Muscle layer of colon (tissue), 2 donors: Measurements from ENCODE around the gene TENT5C.

ENCODE experiments used
- H3K27ac ChIP-seq: one replicate; pipeline ENCODE4 v1.7.0; 2013; ENCODE audit warnings: low read depth, mild to moderate bottlenecking, low read length, moderate library complexity
- H3K27me3 ChIP-seq, 2 donors: one replicate each; pipeline ENCODE4 v1.7.0; 2013; ENCODE audit warnings: low read length in 2 of 2, mild to moderate bottlenecking in 2 of 2; ENCODE audit not compliant: insufficient read depth in 2 of 2, control insufficient read depth in 1 of 2
- H3K36me3 ChIP-seq: one replicate; pipeline ENCODE4 v1.7.0; 2013; ENCODE audit warnings: mild to moderate bottlenecking, low read length; ENCODE audit not compliant: insufficient read depth
- H3K4me1 ChIP-seq: one replicate; pipeline ENCODE4 v1.7.0; 2013; ENCODE audit warnings: mild to moderate bottlenecking, low read length; ENCODE audit not compliant: insufficient read depth
- H3K4me3 ChIP-seq, 2 donors: one replicate each; pipeline ENCODE4 v1.7.0; 2013; ENCODE audit warnings: low read length in 2 of 2, low read depth in 1 of 2, mild to moderate bottlenecking in 1 of 2, moderate library complexity in 1 of 2
- H3K9ac ChIP-seq: one replicate; pipeline ENCODE4 v1.7.0; 2013; ENCODE audit warnings: low read length
- H3K9me3 ChIP-seq: one replicate; pipeline ENCODE4 v1.7.0; 2013; ENCODE audit warnings: mild to moderate bottlenecking, low read length
- donor health status: abdominal sarcoma.
- donor health status: Adenocarcinoma of cecum.

The TENT5C gene

DNA sequence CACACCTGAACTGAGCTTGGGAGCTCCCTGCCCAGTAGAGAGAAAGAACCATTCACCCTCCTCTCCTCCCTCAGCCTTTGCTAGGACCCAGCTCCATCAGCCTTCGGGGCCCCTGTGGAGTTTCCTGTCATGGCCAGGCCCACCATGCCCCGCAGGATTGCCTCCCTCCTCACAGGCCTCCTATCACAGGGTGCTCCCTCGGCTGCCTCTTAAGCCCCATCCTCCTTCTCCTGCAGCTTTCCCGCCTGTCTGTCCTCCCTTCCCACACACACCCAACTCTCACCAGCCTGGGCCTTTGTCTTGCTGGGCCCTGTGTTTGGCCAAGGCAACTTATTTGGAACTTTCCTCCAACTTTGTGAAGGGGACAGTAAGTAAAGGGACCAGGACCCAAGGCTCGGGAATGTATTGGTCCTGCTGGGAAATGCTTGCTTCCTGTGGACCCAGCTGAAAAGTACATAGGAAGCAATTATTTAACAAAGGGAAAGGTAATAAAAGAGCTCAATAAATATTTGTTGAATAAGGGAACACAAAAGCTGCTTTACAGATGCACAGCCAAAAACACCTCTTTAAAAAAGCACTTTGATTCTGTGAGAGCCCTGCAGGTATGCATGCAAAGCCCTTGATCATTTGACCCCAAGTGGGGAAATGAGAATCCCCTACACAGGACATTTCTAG is 31.6 kb upstream of the TENT5C start:
- no peak overlapping the region for H3K4me3 ChIP-seq
- H3K4me1 ChIP-seq, result no peaks in the 10 kb centered on the region
- no peaks in the 10 kb centered on the region for H3K27me3 ChIP-seq
- H3K27ac ChIP-seq, result no peak overlapping the region
- H3K9me3 ChIP-seq, result no peaks in the 10 kb centered on the region
- no peak overlapping the region for H3K9ac ChIP-seq
- no peaks in the 10 kb centered on the region for H3K36me3 ChIP-seq

DNA sequence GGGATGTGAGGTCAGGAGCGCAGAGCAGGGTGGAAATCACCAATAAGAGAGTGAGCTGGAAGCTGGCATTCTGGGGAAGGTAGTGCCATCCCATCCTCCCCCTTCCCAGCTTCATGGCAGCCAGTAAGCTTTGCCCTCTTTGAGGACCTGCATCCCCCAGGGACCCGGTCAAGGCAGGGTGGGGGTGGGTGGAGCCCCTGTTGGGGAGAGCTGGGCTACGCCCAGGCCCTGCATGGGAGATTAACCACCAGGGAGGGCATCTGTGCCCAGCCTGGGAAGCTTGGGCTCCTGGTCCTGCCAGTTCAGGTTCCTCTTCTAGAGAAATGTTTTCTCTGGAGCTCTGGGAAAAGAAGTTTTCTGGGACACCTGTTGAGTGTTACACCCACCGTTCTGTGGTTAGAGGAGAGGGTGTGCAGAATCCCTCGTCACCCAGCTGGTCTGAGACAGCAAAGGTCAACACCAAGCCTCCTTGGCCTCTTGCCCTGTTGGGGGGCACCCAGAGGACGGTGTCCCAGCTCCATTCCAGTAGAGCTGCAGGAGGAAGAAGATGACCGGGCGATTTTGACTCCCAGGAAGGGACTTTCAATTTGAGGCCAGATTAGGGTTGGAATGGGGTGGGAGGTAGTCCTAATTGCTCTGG is 30.1 kb upstream of the TENT5C start:
- H3K27me3 ChIP-seq, result no peaks in the 10 kb centered on the region
- no peak overlapping the region for H3K4me3 ChIP-seq
- H3K27ac ChIP-seq, result no peak overlapping the region
- no peak overlapping the region for H3K9ac ChIP-seq
- no peaks in the 10 kb centered on the region for H3K36me3 ChIP-seq
- H3K4me1 ChIP-seq, result no peaks in the 10 kb centered on the region
- no peaks in the 10 kb centered on the region for H3K9me3 ChIP-seq

DNA sequence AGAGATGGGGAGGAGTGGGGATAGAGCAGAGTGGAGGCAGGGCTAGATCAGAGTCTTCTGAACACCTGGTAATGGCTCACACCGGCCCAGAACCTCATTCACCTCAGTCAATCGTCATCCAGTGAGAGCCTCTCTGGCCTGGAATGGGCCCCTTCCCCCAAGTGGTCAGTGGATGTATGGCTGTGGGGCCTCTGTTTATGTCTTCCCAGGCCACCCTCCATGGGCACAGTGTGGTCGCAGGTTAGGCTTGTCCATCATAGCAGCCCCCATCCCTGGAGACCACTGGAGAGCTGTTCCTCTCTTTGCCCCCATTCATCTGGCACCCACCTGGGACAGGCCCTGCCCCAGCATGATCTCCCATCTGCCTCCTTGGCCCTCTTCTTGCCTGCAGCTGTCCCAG is 29.6 kb upstream of the TENT5C start:
- Histone ChIP-seq H3K27me3 (no peaks in the 10 kb centered on the region), H3K27ac (no peak overlapping the region), H3K9ac (no peak overlapping the region), H3K36me3 (no peaks in the 10 kb centered on the region), H3K4me3 (no peak overlapping the region), H3K4me1 (no peaks in the 10 kb centered on the region), H3K9me3 (no peaks in the 10 kb centered on the region)

DNA sequence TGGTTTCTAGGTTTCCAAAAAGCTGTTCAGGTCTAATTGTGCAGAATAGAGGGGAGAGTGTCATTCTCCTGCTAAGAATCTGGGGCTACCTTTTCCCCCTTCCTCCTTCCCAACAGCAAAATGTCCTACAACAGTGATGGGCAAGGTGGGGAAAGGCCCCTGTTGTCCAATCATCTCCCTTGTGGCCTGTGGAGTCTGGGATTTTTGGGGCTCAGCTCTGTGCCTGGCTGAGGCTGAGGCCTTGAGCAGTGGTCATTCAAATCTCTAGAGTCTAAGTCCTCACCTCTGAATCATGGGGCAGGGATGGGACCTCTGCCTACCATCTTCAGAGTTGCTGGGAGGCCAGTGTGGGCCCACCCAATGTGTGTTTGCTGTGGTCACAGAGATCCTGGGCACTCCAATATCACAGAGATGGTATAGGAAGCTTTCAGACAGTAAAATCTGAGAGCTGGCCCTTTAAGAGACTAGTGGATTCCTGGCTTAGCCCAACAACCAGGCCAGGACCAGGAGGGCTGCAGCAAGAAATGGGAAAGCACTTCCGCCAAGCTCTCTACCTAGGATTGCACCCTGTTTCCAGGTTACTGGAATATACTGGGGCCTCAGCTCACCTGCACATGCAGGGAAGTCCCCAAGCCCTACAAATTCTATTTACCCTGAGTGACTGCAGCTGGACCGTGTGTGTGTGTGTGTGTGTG is 28.5 kb upstream of the TENT5C start:
- Histone ChIP-seq H3K27ac (no peak overlapping the region), H3K9me3 (no peaks in the 10 kb centered on the region), H3K27me3 (no peaks in the 10 kb centered on the region), H3K4me1 (no peaks in the 10 kb centered on the region), H3K9ac (no peak overlapping the region), H3K36me3 (no peaks in the 10 kb centered on the region), H3K4me3 (no peak overlapping the region)

DNA sequence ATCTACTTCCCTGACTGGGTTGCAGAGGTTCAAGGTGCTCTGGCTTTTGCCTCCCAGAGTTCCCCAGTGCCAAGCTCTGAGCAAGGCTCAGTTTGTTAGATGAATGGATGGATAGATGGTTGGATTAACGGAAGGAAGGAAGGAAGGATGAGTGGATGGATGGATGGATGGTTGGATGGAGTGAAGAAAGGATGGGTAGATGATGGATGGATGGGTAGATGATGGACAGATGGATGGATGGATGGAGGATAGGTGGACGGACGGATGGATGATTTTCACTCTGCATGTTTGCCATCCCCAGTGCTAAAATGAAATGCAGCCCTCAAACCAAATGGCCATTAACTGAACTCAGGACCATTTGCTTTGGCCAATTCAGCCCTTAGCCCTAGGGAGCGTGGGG is 27.4 kb upstream of the TENT5C start:
- Histone ChIP-seq H3K4me3 (no peak overlapping the region), H3K4me1 (no peaks in the 10 kb centered on the region), H3K9ac (no peak overlapping the region), H3K27ac (no peak overlapping the region), H3K9me3 (no peaks in the 10 kb centered on the region), H3K36me3 (no peaks in the 10 kb centered on the region), H3K27me3 (no peaks in the 10 kb centered on the region)

DNA sequence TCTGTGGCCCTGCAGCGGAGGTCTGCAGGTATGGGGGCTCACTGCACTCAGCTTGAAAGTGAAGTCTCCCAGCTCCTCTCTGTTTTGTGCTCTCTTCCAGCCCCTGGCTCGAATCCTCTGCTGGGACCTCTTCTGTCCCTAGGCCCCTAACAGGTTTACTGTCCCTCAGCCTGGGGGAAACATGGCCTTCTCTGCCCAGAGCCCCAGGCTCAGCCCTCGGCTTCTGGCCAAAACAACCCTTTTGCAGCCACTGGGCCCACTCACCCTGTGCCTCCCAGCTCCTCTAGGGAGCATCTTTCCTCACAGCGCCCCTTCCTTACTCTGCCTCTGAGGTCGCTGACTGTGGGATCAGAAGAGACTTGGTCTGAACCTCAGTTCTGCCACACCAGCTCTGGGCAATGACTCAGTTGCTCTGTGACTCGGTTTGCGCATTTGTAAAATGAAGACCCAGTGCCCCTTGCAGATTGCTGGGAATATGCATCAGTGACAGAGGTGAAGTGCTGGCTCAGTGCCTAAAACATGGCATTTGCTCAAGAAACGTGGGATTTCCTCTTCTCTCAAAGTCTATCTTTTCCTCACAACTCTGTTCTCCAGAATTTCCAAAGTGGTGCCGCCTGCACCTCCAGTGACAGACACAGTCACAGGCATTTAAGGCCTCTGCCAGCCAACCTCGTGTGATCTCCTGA is 26.5 kb upstream of the TENT5C start:
- Histone ChIP-seq H3K27ac (no peak overlapping the region), H3K4me3 (no peak overlapping the region), H3K27me3 (no peaks in the 10 kb centered on the region), H3K4me1 (no peaks in the 10 kb centered on the region), H3K9me3 (no peaks in the 10 kb centered on the region), H3K36me3 (no peaks in the 10 kb centered on the region), H3K9ac (no peak overlapping the region)

DNA sequence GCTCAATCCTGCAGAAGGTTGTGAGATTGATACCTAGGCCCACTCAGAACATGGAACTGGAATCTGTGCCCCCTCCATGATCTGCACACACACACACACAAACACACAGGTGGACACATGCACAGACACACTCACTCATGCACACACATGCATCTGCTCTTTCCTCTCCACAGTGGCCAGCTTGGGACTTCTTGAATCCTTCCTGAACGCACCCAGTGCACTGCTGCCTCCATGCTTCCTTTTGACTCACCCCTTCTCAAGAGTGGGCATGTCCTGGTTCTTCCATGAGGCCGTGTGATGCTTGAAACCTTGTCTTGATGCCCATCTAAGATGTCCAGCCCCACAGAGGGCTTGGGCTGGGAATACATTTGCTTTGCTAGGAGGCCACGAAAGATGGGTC is 25.4 kb upstream of the TENT5C start:
- H3K27me3 ChIP-seq, result no peaks in the 10 kb centered on the region
- H3K4me1 ChIP-seq, result no peaks in the 10 kb centered on the region
- H3K9ac ChIP-seq, result no peak overlapping the region
- H3K9me3 ChIP-seq, result no peaks in the 10 kb centered on the region
- H3K4me3 ChIP-seq, result no peak overlapping the region
- H3K27ac ChIP-seq, result no peak overlapping the region
- H3K36me3 ChIP-seq, result no peaks in the 10 kb centered on the region

DNA sequence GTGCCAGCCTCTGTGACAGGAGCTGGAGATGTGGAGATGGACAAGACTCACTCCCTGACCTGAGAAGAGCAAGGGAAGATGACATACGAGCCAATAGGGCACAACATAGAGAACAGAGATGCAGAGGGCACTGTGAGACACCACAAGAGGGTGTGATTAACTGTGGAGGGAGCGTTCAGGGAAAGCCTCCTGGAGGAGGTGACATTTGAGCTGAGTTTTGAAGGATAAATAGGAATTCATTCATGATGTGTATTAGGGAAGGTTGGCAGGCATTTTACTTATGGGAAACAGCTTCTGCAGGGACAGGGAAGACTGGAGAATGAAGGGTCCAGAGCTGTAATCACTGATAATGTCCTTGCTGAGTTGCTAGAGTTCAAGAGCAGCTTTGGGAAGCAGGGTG is 25.0 kb upstream of the TENT5C start:
- no peaks in the 10 kb centered on the region for H3K36me3 ChIP-seq
- H3K4me1 ChIP-seq, result no peaks in the 10 kb centered on the region
- H3K9me3 ChIP-seq, result no peaks in the 10 kb centered on the region
- H3K27ac ChIP-seq, result no peak overlapping the region
- H3K9ac ChIP-seq, result no peak overlapping the region
- H3K4me3 ChIP-seq, result no peak overlapping the region
- H3K27me3 ChIP-seq, result no peaks in the 10 kb centered on the region

DNA sequence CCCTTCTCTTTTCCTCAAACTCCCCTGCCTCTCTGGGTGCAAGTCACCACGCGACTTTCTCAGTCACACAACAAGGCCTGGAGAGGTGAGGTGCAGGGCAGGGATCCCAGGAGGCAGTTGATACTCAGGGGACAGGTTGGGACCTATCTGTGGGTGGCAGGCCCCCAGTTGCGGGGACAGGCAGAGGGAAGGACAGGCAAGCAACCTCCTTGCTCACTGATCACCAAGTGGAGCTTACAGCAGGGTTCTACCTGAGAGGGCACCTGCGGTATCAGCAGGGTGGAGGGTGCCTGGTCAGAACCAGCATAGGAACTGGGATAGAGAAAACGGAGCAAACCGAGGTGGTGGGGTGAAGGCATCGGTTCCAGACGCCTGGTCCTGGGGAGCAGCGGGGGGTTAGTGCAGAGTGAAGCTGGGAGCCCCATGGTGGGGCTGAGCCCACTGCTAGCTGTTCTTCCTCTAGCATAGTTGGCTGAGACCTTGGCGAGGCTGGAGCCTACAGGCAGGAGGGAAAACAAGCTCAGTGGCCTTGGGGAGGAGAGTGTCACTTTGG is 24.4 kb upstream of the TENT5C start:
- Histone ChIP-seq H3K27me3 (no peaks in the 10 kb centered on the region), H3K4me1 (no peaks in the 10 kb centered on the region), H3K9ac (no peak overlapping the region), H3K9me3 (no peaks in the 10 kb centered on the region), H3K27ac (no peak overlapping the region), H3K4me3 (no peak overlapping the region), H3K36me3 (no peaks in the 10 kb centered on the region)

DNA sequence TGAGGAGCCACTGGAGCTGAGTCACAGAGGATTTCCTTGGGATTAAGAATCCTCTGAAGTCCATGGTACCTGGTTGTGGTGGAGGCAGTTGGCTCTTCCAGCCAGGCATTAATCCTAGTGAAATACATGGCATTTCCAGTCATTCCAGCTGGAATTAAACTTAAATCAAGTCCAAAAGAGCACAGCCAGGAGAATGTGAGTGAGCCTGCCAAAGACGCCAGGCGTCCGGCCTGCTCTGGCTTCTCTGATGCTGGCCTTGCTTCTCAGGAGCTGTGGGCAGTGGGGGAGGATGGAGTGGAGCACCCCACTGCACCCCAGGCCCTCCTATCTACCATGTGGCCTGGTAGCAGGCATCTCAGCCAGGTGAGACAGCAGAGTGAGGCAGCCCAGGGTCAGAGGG is 23.4 kb upstream of the TENT5C start:
- Histone ChIP-seq H3K27me3 (no peaks in the 10 kb centered on the region), H3K4me1 (no peaks in the 10 kb centered on the region), H3K9me3 (no peaks in the 10 kb centered on the region), H3K27ac (no peak overlapping the region), H3K9ac (no peak overlapping the region), H3K4me3 (no peak overlapping the region), H3K36me3 (no peaks in the 10 kb centered on the region)

DNA sequence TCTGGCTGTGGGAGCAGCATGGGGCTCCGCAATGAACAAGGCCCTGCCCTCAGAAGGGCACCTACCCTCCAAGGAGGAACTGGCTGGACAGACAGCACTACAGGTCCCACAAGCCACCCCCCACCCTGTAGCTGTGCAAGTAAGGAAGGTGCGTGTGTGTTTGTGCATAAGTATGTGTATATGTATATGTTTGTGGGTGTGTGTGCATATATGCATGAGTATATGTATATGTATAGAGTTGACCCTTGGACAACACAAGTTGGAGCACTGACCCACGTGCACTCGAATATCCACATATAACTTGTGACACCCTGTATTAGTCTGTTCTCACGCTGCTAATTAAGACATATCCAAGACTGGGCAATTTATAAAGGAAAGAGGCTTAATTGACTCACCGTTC is 22.6 kb upstream of the TENT5C start:
- no peak overlapping the region for H3K9ac ChIP-seq
- no peak overlapping the region for H3K4me3 ChIP-seq

More for the DNA sequence above, 22.6 kb upstream of the TENT5C start:
- H3K27ac ChIP-seq, result no peak overlapping the region
- H3K36me3 ChIP-seq, result no peaks in the 10 kb centered on the region
- H3K9me3 ChIP-seq, result no peaks in the 10 kb centered on the region
- H3K27me3 ChIP-seq, result no peaks in the 10 kb centered on the region
- no peaks in the 10 kb centered on the region for H3K4me1 ChIP-seq
